Gastroesophageal sphincter (tissue), 3 donors: ENCODE measurements around the gene PRMT2.

Experiments used
- CTCF ChIP-seq, 4 experiments: fragments of 200-600 bp in 2 of 4; fragments of 450-650 bp in 2 of 4; sonication (generic) in 1 of 4; IDR thresholded peaks; one replicate each; pipeline ENCODE4 v1.5.1; 2017 to 2019; ENCODE audit warnings: antibody characterized with exemption in 4 of 4, mild to moderate bottlenecking in 2 of 4, moderate library complexity in 2 of 4
- EP300 ChIP-seq: sonication (generic); formaldehyde crosslinking; IDR thresholded peaks from one replicate; pipeline ENCODE4 v1.6.1; 2017; ENCODE audit warnings: antibody characterized with exemption, mild to moderate bottlenecking
- POLR2A ChIP-seq, 2 donors: fragments of 450-650 bp; IDR thresholded peaks; one replicate each; pipeline ENCODE4 v1.6.1; 2017; ENCODE audit warnings: antibody characterized with exemption in 2 of 2, mild to moderate bottlenecking in 2 of 2, moderate library complexity in 1 of 2
- POLR2AphosphoS5 ChIP-seq: sonication (generic); formaldehyde crosslinking; IDR thresholded peaks from one replicate; pipeline ENCODE4 v1.6.1; 2017; ENCODE audit warnings: antibody characterized with exemption

GRCh38 chr21:46624050-46624449, 11.4 kb upstream of the PRMT2 start:
- TF ChIP-seq CTCF (IDR thresholded peaks at IDR 0.05) (no peak), POLR2A (IDR thresholded peaks at IDR 0.05) (no peak), EP300 (no peak), POLR2AphosphoS5 (no peak)
